NCI-H1048 (cell line): ENCODE data around the gene TNFAIP8L1.

ENCODE experiments used
- DNase-seq: peaks from one replicate; lab custom pipeline; 2025; lab: John Stamatoyannopoulos, UW

Gene TNFAIP8L1

GRCh38 chr19:4609878-4610511 is 29.3 kb upstream of the TNFAIP8L1 start:
- DNase-seq: no peak

- DNase-seq: no peak
Observed at GRCh38 chr19:4613254-4613751, 26.0 kb upstream of the TNFAIP8L1 start.

GRCh38 chr19:4618019-4618418 is 21.3 kb upstream of the TNFAIP8L1 start:
- no peak for DNase-seq

- DNase-seq: no peak
Observed at GRCh38 chr19:4619668-4620294, 19.5 kb upstream of the TNFAIP8L1 start.

- no peak for DNase-seq
Observed at GRCh38 chr19:4620675-4621074, 18.6 kb upstream of the TNFAIP8L1 start.

- DNase-seq: no peak
Observed at GRCh38 chr19:4622695-4623421, 16.5 kb upstream of the TNFAIP8L1 start.

GRCh38 chr19:4624301-4624700 is 15.0 kb upstream of the TNFAIP8L1 start:
- DNase-seq: no peak

- DNase-seq: no peak
Observed at GRCh38 chr19:4624733-4625362, 14.5 kb upstream of the TNFAIP8L1 start.

GRCh38 chr19:4633140-4633967 is 6.0 kb upstream of the TNFAIP8L1 start:
- DNase-seq: no peak

- DNase-seq: no peak
Observed at GRCh38 chr19:4635754-4636116, 3.6 kb upstream of the TNFAIP8L1 start.

- no peak for DNase-seq
Observed at GRCh38 chr19:4636151-4636717, 3.1 kb upstream of the TNFAIP8L1 start.

GRCh38 chr19:4636761-4637160 is 2.6 kb upstream of the TNFAIP8L1 start:
- no peak for DNase-seq

GRCh38 chr19:4638317-4638716 is 999 bp upstream of the TNFAIP8L1 start:
- no peak for DNase-seq

GRCh38 chr19:4639531-4640246 is 373 bp downstream of the TNFAIP8L1 start:
- DNase-seq: no peak

GRCh38 chr19:4640247-4641000 is 1.1 kb downstream of the TNFAIP8L1 start:
- DNase-seq: no peak

GRCh38 chr19:4641132-4641531 is 1.8 kb downstream of the TNFAIP8L1 start:
- no peak for DNase-seq

- no peak for DNase-seq
Observed at GRCh38 chr19:4642625-4643024, 3.3 kb downstream of the TNFAIP8L1 start.

GRCh38 chr19:4645718-4646117 is 6.4 kb downstream of the TNFAIP8L1 start:
- no peak for DNase-seq

- DNase-seq: no peak
Observed at GRCh38 chr19:4647676-4648644, 8.6 kb downstream of the TNFAIP8L1 start.
